MCF 10A (cell line): ENCODE data around the gene LZTS2. TPM values are rescaled to one million over a fixed set of nuclear protein-coding genes. Genes with fewer than 3 reads are reported as not detected.
A peak's percentile ranks its signal among the peaks of the same experiment; 100 is the strongest.

Source experiments
- BruUV-seq: library from RNA; stranded (reverse); fragments of 400-500 nt; replicated peaks from 2 replicates; lab custom pipeline; 2021; lab: Mats Ljungman, UMichigan
- CTCF ChIA-PET: fragments of 300-600 bp; sonication (Branson Sonifier 250); formaldehyde crosslinking; extraction: SDS; loops from one replicate; lab custom pipeline; 2021; ENCODE audit warnings: antibody characterized with exemption, inconsistent platforms; lab: Yijun Ruan, JAX
- POLR2A ChIA-PET: fragments of 300-600, 350-650 bp; sonication (Branson Sonifier 250); formaldehyde crosslinking; extraction: SDS; loops from one replicate; lab custom pipeline; 2020; ENCODE audit warnings: antibody characterized with exemption, inconsistent platforms; lab: Yijun Ruan, JAX
- DNase-seq: peaks from one replicate; pipeline ENCODE4 v3.0.0-alpha.2; 2018; ENCODE audit not compliant: unreplicated experiment
- H3K27ac Mint-ChIP-seq: one replicate; pipeline ENCODE4 v1.8.0; 2022; ENCODE audit warnings: mild to moderate bottlenecking, low read depth, mixed read lengths; ENCODE audit not compliant: unreplicated experiment
- H3K27me3 Mint-ChIP-seq: one replicate; pipeline ENCODE4 v1.8.0; 2022; ENCODE audit warnings: mixed read lengths; ENCODE audit not compliant: insufficient read depth, unreplicated experiment
- H3K36me3 Mint-ChIP-seq: one replicate; pipeline ENCODE4 v1.8.0; 2022; ENCODE audit warnings: mild to moderate bottlenecking, moderate library complexity, mixed read lengths; ENCODE audit not compliant: insufficient read depth, unreplicated experiment
- H3K4me1 Mint-ChIP-seq: one replicate; pipeline ENCODE4 v1.8.0; 2022; ENCODE audit warnings: mixed read lengths; ENCODE audit not compliant: insufficient read depth, unreplicated experiment
- H3K4me3 Mint-ChIP-seq: one replicate; pipeline ENCODE4 v1.8.0; 2022; ENCODE audit warnings: mild to moderate bottlenecking, moderate library complexity, mixed read lengths; ENCODE audit not compliant: unreplicated experiment
- H3K9me3 Mint-ChIP-seq: one replicate; pipeline ENCODE4 v1.8.0; 2022; ENCODE audit warnings: mixed read lengths; ENCODE audit not compliant: unreplicated experiment
- intact Hi-C: fragments of 100-400 bp; cut with micrococcal nuclease; formaldehyde crosslinking; loops from 2 replicates; pipeline ENCODE4 v1.14.1; 2022
- microRNA-seq: library from miRNA; unstranded; fragments of <30 nt; microRNA quantifications from one replicate; pipeline ENCODE4 v1.2.0, GENCODE V29; 2022
- total RNA-seq: library from RNA; stranded (reverse); gene quantifications from 2 replicates; pipeline ENCODE4 v1.2.3, GENCODE V29; 2022
- TF ChIP-seq, protein P1 (sequence below): fragments of 200-600 bp; IDR thresholded peaks from one replicate; pipeline ENCODE4 v1.8.0; 2022; ENCODE audit warnings: antibody characterized with exemption, mild to moderate bottlenecking; ENCODE audit not compliant: unreplicated experiment

LZTS2 gene
- total RNA-seq, 1 experiment from 2014 or later: 15.2 TPM

DNA sequence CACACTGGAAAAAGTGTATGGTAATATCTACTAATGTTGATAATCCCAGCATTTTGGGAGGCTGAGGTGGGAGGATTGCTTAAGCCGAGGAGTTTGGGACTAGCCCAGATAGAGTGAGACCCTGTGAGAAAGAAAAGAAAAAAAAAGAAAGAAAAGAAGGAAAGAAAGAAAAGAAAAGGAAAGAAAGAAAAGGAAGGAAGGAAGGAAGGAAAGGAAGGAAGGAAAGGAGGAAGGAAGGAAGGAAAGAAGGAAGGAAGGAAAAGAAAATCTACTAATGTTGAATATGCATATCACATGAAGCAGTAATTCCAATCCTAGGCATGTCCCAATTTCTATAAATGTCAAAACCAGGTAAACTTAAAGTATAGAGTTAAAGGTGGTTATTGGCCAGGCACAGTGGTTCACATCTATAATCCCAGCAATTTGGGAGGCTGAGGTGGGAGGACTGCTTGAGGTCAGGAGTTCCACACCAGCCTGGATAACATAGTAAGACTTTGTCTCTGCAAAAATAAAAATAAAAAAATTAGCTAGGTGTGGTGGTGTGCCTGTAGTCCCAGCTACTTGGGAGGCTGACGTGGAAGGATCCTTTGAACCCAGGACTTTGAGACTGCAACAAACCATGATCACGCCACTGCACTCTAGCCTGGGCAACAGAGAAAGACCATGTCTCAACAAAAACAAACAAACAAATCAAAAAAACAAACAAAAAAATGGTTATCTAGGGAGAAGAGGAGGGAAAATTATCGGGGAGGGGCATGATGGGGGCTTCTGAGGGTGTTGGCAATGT, 57.0 kb downstream of the LZTS2 start:
- CTCF ChIA-PET: interaction anchor here (1.0 to 13.2 kb wide), 5 partner anchors 11 to 39 kb away, joined by 3 to 234 read pairs (median 5); no protein-coding TSS in a partner anchor
- POLR2A ChIA-PET: interaction anchor here (0.5 to 5.9 kb wide), 7 partner anchors 11 to 1930 kb away, joined by 3 to 71 read pairs (median 3); no protein-coding TSS in a partner anchor
- no TSS peak for BruUV-seq

More for the DNA sequence above, 57.0 kb downstream of the LZTS2 start:
- intact Hi-C loops: no loop called here
- Mint-ChIP-seq H3K27me3 (no peaks in the 10 kb centered on the region), H3K36me3 (no peaks in the 10 kb centered on the region), H3K9me3 (no peaks in the 10 kb centered on the region), H3K4me3 (no peak overlapping the region), H3K4me1 (peaks cover 17% of the 10 kb centered on the region), H3K27ac (peak overlapping the region; percentile 50)
- TF ChIP-seq, protein P1, sequence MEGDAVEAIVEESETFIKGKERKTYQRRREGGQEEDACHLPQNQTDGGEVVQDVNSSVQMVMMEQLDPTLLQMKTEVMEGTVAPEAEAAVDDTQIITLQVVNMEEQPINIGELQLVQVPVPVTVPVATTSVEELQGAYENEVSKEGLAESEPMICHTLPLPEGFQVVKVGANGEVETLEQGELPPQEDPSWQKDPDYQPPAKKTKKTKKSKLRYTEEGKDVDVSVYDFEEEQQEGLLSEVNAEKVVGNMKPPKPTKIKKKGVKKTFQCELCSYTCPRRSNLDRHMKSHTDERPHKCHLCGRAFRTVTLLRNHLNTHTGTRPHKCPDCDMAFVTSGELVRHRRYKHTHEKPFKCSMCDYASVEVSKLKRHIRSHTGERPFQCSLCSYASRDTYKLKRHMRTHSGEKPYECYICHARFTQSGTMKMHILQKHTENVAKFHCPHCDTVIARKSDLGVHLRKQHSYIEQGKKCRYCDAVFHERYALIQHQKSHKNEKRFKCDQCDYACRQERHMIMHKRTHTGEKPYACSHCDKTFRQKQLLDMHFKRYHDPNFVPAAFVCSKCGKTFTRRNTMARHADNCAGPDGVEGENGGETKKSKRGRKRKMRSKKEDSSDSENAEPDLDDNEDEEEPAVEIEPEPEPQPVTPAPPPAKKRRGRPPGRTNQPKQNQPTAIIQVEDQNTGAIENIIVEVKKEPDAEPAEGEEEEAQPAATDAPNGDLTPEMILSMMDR: no peak
- no peak for DNase-seq

Small RNA genes within 50 kb of the gene (microRNA-seq; reads per million reads assigned to microRNA genes)
- gene MIR608: not detected

Other genes with a start within 250 kb of the LZTS2 start
- 27.0 and 30.6 TPM in 2 replicates for gene SLF2, start 86.8 kb upstream of the LZTS2 start, total RNA-seq
- 0.32 TPM in 1 of 2 replicates, not detected in the other for gene SEMA4G, start 30.3 kb upstream of the LZTS2 start, total RNA-seq
- gene MRPL43, start 12.3 kb upstream of the LZTS2 start, total RNA-seq: 63.4 and 64.8 TPM in 2 replicates
- gene TWNK, start 12.3 kb upstream of the LZTS2 start, total RNA-seq: 19.1 and 27.9 TPM in 2 replicates
- gene PDZD7, start 31.3 kb downstream of the LZTS2 start, total RNA-seq: 0.27 and 0.58 TPM in 2 replicates
- 39.4 and 55.2 TPM in 2 replicates for gene SFXN3, start 31.4 kb downstream of the LZTS2 start, total RNA-seq
- 2.4 and 6.7 TPM in 2 replicates for gene KAZALD1, start 62.2 kb downstream of the LZTS2 start, total RNA-seq
- gene TLX1, start 131.5 kb downstream of the LZTS2 start, total RNA-seq: not detected in 2 replicates
- gene LBX1, start 229.7 kb downstream of the LZTS2 start, total RNA-seq: not detected in 2 replicates